Measurements from ENCODE around the gene AMZ1. TPM values are rescaled to one million over a fixed set of nuclear protein-coding genes. Genes with fewer than 3 reads are reported as not detected.
"Not testable (repeated sequence)": the region's sequence is repeated elsewhere in the genome, so short reads cannot be mapped to it uniquely, and the experiment has no call there.

The AMZ1 gene
- total RNA-seq, 1 donor from 2014 or later = 0.08 TPM

- DNase-seq (ENCODE audit: low spot score) = peak; percentile 76
Observed at GRCh38 chr7:2734751-2735571, 47.0 kb downstream of the AMZ1 start.

GRCh38 chr7:2735744-2736143 lies 47.7 kb downstream of the AMZ1 start:
- peak; percentile 27 for DNase-seq (ENCODE audit: low spot score)
- intact Hi-C loops (cut with DNase I) = no loop called here

More at GRCh38 chr7:2734751-2735571, 47.0 kb downstream of the AMZ1 start:
- intact Hi-C loops (cut with DNase I) = loop anchor here (5.0 kb wide), 1 partner anchor 62 kb away; no protein-coding TSS in a partner anchor

- peak; percentile 70 for DNase-seq (ENCODE audit: low spot score)
- intact Hi-C loops (cut with DNase I) = no loop called here
Observed at GRCh38 chr7:2736411-2736914, 48.5 kb downstream of the AMZ1 start.

- DNase-seq (ENCODE audit: low spot score); intact Hi-C loops (cut with DNase I): not testable (repeated sequence)
Observed at GRCh38 chr7:2737005-2737743, 49.2 kb downstream of the AMZ1 start.

- DNase-seq (ENCODE audit: low spot score) = peak; percentile 77
- intact Hi-C loops (cut with DNase I) = no loop called here
Observed at GRCh38 chr7:2737771-2738540, 50.0 kb downstream of the AMZ1 start.

GRCh38 chr7:2738766-2739549 lies 51.0 kb downstream of the AMZ1 start:
- peak; percentile 60 for DNase-seq (ENCODE audit: low spot score)
- intact Hi-C loops (cut with DNase I) = no loop called here

- DNase-seq (ENCODE audit: low spot score) = peak; percentile 49
- intact Hi-C loops (cut with DNase I) = not testable (repeated sequence)
Observed at GRCh38 chr7:2743523-2744185, 55.7 kb downstream of the AMZ1 start.

GRCh38 chr7:2748684-2749083 lies 60.7 kb downstream of the AMZ1 start:
- DNase-seq (ENCODE audit: low spot score); intact Hi-C loops (cut with DNase I): not testable (repeated sequence)

GRCh38 chr7:2750004-2750407 lies 62.0 kb downstream of the AMZ1 start:
- peak; percentile 71 for DNase-seq (ENCODE audit: low spot score)
- intact Hi-C loops (cut with DNase I) = no loop called here

- no peak for DNase-seq (ENCODE audit: low spot score)
- intact Hi-C loops (cut with DNase I) = no loop called here
Observed at GRCh38 chr7:2751086-2751485, 63.1 kb downstream of the AMZ1 start.

- DNase-seq (ENCODE audit: low spot score) = no peak
- intact Hi-C loops (cut with DNase I) = no loop called here
Observed at GRCh38 chr7:2753148-2753547, 65.1 kb downstream of the AMZ1 start.

- no peak for DNase-seq (ENCODE audit: low spot score)
- intact Hi-C loops (cut with DNase I) = no loop called here
Observed at GRCh38 chr7:2754086-2754485, 66.1 kb downstream of the AMZ1 start.

- DNase-seq (ENCODE audit: low spot score) = no peak
- intact Hi-C loops (cut with DNase I) = no loop called here
Observed at GRCh38 chr7:2754912-2755311, 66.9 kb downstream of the AMZ1 start.

GRCh38 chr7:2755531-2755930 lies 67.5 kb downstream of the AMZ1 start:
- intact Hi-C loops (cut with DNase I) = no loop called here
- no peak for DNase-seq (ENCODE audit: low spot score)

GRCh38 chr7:2757361-2757903 lies 69.4 kb downstream of the AMZ1 start:
- intact Hi-C loops (cut with DNase I) = no loop called here

GRCh38 chr7:2757904-2758672 lies 70.1 kb downstream of the AMZ1 start:
- no peak for DNase-seq (ENCODE audit: low spot score)
- intact Hi-C loops (cut with DNase I) = loop anchor here (2.0 kb wide), 1 partner anchor 25 kb away; no protein-coding TSS in a partner anchor

More at GRCh38 chr7:2757361-2757903, 69.4 kb downstream of the AMZ1 start:
- DNase-seq (ENCODE audit: low spot score) = no peak
